HEK293T (cell line): ENCODE results near the gene SLC24A2.

Experiments used
- FOXA1 ChIP-seq: fragments of 450-650 bp; IDR thresholded peaks from 2 replicates; pipeline ENCODE4 v1.6.1; 2016; ENCODE audit warnings: mild to moderate bottlenecking
- SP1 ChIP-seq: fragments of 450-650 bp; IDR thresholded peaks from 2 replicates; pipeline ENCODE4 v1.6.1; 2017
- ZNF384 ChIP-seq: fragments of 450-650 bp; IDR thresholded peaks from 2 replicates; pipeline ENCODE4 v1.6.1; 2016

DNA sequence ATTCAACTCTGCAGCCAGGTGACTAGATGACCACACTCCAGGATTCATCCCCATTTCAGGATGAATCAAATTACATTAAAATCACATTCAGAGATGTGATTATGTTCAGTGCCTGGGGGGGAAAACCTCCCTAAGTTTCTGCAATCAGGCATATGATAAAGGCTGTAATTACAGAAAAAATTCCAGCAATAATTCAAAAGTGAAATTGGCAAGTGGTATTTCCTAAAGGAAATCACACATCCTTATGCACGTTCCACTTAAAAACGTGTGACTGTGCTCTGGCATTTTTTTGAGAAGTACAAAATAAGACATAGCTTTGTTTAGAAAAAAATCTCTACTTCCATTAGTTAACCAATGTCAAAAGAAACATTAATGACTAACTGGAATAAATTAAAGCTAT lies 5.3 kb downstream of the SLC24A2 start:
- TF ChIP-seq SP1 (no peak), ZNF384 (no peak), FOXA1 (no peak)
